Measurements from ENCODE around the gene THAP8.

GRCh38 chr19:36054733-36055686 lies 925 bp upstream of the THAP8 start, which contains the start of gene WDR62:
- no peak for TF ChIP-seq CTCF (IDR thresholded peaks at IDR 0.05)
- no peak for TF ChIP-seq POLR2A (IDR thresholded peaks at IDR 0.05)
